NCI-H187 treated with DMSO at 0.1 percent for 48 hours (cell line): ENCODE measurements around the gene CFB.
"Not testable (repeated sequence)": the region's sequence is repeated elsewhere in the genome, so short reads cannot be mapped to it uniquely, and the experiment has no call there.

Experiments
- DNase-seq: peaks from one replicate; lab custom pipeline; 2025; lab: John Stamatoyannopoulos, UW

The CFB gene

DNA sequence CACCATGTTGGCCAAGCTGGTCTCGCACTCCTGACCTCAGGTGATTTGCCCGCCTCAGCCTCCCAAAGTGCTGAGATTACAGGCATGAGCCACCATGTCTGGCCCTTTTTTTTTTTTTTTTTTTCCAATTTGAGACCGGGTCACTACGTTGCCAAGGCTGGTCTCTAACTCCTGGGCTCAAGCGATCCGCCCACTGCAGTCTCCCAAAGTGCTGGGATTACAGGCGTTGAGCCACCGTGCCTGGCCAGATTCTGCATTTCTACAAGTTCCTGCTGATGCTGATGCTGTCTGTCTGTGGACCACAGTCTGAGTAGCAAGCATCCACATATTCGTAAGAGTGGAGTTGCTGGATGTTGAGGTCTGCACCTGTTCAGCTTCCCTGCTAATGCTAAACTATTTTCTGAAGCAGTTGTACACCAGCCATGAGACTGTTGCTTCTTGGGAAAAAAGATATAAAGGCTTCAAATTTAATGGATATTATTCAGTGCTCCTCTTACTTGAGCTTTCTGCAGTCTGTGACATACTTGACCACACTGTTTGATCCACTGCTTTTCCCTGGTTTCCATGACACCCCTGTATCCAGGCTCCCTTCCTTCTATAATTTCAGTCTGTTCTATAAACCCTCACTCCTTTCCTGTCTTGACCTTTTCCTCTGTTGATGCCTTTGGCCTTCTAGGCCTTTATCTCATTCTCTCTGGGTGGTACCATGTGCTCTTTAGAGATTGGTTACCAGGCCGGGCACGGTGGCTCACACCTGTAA lies 33.9 kb upstream of the CFB start:
- no peak for DNase-seq

DNA sequence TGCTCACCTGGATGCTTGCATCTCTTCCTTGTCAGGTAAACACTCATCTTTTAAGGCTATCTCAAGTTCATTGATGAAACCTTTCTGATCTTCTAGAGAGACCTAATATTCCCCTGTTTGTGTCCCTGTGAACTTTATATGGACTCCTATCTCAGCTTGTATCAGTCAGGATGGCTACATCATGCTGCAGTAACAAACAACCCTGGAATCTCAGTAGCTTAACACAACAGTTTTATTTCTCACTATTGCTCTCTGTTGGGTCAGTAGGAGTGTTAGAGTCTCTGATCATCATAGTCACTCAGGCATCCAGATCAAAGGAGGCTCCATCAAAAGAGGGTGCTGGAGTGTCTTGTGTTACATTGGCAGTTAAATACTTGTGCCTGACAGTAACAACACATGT lies 30.5 kb upstream of the CFB start:
- no peak for DNase-seq

DNA sequence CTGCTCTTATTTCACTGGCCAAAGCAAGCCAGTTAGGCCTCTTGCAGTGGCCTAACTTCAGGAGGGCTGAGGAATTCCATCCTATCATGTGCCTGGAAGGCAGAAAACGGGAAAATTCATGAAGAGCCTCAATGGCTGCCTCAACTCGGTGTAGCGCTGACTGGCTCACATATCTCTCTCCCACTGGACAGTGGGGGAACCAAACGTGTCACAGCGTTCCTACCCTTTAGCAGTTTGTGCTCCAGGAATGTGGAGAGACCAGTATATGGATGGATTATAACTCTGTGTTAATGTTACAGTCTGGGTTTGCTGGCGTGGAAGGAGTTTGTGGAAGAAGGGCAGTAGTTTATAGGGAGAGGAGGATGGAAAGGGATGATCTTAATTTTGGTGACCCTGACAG lies 30.1 kb upstream of the CFB start:
- DNase-seq = no peak

DNA sequence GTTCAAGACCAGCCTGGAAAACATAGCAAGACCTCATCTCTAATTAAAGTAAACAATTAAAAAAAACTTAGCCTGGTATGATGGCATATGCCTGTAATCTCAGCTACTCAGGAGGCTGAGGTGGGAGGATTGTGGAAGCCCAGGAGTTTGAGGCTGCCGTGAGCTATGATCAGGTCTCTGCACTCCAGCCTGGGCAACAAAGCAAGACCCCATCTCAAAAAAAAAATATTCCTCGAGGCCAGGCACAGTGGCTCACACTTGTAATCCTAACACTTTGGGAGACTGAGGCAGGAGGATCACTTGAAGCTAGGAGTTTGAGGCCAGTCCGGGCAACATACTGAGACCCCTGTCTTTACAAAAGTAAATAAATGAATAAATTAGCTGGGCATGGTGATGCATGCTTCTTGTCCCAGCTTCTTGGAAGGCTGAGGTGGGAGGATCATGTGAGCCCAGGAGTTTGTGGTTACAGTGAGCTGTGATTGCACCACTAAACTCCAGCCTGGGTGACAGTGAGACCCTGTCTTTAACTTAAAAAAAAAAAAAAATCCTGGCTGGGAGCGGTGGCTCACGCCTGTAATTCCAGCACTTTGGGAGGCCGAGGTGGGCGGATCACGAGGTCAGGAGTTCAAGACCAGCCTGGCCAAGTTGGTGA lies 27.7 kb upstream of the CFB start:
- no peak for DNase-seq

DNA sequence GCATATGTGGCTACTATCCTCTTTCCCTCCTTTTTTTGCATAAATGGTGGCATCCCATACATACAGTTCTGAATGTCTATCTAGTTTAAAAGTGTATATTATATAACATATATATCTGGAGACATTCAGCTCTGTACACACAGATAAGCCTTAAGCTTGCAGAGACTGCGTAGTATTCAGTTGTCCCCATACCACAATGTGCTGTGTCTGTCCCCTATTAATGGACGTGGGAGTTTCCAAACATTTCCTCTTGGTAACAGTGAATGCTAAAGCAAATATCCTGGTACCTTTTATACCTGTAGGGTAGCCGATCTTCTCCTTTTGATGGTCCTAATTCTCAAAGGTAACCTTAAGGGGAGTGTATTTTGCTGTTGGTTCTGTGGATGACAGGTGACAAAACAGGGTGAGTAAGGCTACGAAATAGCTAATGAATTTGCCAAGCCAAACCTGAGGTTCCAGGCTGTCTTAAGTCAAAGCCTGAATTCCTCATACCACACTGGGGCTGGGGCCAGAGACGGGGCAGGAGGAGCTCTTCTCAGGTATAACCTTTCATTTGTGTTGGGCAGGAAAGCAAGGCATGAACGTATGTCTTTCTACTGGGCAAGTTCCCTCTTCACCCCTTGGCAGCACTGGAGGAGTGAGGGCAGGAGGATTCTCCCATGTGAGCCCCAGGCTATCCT lies 26.1 kb upstream of the CFB start:
- no peak for DNase-seq

DNA sequence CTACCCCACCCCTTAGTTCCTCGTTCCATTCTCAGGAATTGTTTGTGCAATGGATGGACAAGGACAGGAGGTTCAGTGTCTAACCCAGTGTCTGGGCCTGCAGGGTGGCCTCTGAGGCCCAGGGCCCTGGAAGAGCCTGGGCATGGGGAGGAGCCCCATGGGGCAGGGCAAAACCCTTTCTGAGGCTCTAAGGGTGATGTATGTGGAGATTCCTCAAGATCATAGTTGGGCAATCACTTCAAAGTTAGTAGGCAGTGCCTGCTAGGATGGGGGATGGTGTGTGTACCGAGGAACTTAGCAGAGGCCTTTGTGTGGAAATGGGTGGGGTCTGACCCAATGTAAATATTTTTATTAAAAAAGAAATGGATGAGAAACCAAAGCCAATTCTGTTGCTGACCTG lies 25.1 kb upstream of the CFB start:
- DNase-seq = no peak

DNA sequence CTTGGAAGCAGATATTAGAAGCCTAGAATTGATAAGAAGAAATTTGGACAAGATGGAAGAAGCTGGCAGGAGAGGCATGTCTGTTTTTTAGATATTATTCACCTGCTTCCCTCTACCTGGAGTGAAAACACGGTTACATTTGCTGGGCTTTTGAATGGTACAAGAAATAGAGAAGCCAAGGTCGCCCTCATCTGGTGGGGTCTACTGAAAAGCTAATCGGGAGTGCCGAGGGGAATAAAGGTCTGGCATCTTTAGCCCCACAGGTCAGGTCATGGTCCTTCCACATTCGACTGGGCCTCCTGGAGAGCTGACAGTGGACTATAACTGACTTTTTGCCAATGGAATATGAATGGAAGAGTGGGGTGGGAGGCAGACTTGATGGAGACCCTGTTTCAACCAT lies 23.0 kb upstream of the CFB start:
- DNase-seq = no peak

DNA sequence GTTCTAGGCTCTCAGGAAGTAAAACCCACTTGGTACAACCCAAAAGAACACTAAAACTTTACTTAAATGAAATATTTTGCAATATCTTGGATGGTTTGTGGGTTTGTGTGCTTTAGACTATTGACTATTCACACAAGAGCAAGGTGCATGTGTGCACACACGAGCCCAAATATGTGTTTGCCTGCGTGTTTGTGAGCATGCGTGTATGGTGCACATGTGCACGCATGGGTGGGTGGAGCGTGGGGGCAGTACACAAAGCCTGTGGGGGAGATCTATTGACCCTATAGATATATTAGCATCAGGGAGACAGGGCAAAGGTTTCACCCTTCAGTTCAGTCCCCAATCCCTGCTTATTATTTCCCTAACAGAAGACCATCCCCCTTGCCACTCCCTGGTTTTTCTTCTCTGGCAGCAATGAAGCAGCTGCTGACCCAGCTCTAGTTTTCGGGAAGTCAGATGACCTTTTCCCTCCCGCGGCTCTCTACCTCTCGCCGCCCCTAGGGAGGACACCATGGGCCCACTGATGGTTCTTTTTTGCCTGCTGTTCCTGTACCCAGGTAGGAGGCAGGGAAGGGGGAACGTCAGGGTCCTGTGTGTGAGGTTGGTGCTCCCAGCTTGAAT lies 18.5 kb upstream of the CFB start, which contains the start of gene C2:
TSS of gene C2 (plus strand) at position 476 of the 621 bp plus-strand sequence. CDS start at position 512, 36 bp downstream.
- DNase-seq = no peak

DNA sequence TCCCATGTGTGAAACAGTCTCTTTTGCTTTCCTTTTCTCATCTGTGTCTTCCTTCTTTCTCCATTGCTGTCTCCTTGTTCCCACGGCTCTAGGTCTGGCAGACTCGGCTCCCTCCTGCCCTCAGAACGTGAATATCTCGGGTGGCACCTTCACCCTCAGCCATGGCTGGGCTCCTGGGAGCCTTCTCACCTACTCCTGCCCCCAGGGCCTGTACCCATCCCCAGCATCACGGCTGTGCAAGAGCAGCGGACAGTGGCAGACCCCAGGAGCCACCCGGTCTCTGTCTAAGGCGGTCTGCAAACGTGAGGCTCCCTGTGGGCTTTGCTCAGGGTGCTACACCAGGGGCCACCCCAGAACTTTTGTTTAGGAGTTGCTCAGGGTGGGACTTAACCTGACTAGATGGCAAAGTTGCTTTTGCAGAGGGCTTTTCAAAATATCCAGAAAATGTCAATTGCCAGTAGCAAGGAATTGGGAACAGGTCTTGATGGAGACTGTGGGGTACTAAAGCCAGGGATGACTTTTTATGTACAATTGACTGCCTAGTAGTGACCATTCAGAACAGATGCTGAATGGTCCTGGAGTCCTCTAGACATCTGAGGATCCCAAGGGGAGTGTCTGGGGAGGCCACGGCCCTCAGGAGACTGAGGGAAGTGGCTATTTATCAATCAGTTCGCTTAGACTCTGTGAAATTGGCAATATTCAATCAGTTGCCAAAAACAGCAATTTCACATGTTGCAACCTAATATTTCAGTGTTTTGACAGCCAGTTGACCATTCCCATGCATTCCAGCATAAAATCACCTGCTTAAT lies 17.8 kb upstream of the CFB start:
- no peak for DNase-seq

DNA sequence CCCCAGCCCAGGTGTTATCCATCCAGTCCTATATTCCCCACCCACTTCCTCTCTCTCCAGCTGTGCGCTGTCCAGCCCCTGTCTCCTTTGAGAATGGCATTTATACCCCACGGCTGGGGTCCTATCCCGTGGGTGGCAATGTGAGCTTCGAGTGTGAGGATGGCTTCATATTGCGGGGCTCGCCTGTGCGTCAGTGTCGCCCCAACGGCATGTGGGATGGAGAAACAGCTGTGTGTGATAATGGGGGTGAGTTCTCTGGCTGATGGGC lies 17.3 kb upstream of the CFB start:
- DNase-seq = no peak

DNA sequence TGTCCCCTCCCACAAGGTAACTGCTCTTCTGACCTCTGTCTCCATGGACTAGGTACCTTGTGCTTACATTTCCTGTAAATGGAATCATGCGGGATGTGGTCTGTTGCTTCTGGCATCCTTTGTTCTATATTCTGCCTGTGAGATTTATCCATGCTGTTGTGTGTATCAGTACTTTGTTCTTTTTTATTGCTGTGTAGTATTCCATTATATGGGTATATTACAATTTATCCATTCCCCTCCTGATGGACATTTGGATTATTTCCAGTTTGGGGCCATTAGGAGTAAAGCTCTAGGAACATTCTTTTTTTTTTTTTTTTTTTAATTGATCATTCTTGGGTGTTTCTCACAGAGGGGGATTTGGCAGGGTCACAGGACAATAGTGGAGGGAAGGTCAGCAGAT lies 14.9 kb upstream of the CFB start:
- no peak for DNase-seq

DNA sequence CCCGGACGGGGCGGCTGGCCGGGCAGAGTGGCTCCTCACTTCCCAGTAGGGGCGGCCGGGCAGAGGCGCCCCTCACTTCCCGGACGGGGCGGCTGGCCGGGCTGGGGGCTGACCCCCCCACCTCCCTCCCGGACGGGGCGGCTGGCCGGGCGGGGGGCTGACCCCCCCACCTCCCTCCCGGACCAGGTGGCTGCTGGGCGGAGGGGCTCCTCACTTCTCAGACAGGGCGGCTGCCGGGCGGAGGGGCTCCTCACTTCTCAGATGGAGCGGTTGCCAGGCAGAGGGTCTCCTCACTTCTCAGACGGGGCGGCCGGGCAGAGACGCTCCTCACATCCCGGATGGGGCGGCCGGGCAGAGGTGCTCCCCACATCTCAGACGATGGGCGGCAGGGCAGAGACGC lies 13.8 kb upstream of the CFB start:
- DNase-seq = not testable (repeated sequence)

DNA sequence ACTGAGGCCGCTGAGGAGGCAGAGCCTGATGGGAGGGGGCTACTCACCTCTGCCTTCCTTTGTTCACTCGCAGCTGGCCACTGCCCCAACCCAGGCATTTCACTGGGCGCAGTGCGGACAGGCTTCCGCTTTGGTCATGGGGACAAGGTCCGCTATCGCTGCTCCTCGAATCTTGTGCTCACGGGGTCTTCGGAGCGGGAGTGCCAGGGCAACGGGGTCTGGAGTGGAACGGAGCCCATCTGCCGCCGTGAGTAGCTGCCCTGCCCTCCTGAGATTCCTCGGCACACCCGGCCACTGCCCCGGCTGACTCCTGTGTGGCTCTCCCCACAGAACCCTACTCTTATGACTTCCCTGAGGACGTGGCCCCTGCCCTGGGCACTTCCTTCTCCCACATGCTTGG lies 12.4 kb upstream of the CFB start:
- DNase-seq = no peak

DNA sequence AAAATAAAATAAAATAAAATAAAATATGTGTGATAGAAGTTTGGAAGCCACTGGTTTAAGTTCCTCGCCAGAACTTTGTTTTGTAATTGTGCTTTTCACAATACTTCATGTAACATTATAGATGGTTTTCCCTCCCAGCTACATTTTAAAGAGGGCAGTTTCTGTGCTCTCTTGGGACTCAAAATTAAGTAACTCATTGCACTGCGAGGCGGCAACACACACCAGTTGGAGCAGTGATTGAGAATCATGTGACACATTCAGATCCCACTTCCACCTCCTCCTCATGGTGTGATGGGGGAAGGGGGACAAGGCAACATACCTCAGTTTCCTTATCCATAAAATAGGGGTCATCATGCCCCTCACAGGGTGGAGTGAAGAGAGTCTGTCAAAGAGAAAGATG lies 10.9 kb upstream of the CFB start:
- DNase-seq = no peak

DNA sequence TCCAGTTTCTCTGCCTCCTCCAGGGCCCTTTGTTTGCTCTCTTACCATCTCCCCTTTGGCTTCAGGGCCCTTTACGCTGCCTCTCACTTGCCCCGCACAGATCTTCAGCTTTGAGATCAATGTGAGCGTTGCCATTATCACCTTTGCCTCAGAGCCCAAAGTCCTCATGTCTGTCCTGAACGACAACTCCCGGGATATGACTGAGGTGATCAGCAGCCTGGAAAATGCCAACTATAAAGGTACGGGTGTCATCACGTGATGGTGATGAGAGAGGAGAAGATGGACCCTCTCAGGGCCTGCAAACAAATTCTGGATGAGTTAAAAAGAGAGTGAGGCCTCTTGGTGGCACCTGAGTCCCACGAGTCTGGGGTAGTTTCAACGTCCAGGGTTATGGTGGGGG lies 10.1 kb upstream of the CFB start:
- no peak for DNase-seq

DNA sequence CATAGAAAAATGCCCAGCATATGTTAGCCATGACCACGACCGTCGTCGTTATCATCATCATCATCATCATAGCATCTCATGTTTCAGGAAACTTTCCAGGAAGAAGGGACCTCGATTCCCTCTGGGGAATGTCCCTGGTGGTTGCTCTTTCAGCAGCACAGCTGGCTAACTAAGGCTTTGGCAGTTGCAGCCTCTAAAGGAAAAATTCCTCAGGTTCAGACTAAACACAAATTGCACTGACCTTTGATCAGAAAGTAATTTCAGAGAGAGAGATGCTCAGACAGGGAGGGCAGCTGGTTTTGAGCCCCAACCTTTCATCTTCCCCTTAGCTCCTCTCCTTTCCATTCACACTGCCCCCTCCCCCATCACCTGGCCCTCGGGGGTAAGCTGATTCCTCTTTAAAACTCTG lies 5.6 kb upstream of the CFB start:
- no peak for DNase-seq

DNA sequence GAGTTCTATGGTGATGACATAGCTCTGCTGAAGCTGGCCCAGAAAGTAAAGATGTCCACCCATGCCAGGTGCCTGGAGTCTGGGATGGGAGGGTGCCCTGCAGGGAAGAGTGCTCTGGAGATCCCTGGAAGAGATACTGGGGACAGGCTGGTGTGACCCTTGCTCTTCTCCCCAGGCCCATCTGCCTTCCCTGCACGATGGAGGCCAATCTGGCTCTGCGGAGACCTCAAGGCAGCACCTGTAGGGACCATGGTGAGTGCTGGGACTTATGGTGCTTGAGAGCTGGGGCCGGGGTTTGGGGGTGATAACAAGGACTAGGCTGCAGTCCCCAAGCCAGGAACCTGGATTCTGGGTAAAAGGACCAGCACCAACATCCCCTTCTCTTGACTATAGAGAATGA lies 2.2 kb upstream of the CFB start:
- DNase-seq = no peak

DNA sequence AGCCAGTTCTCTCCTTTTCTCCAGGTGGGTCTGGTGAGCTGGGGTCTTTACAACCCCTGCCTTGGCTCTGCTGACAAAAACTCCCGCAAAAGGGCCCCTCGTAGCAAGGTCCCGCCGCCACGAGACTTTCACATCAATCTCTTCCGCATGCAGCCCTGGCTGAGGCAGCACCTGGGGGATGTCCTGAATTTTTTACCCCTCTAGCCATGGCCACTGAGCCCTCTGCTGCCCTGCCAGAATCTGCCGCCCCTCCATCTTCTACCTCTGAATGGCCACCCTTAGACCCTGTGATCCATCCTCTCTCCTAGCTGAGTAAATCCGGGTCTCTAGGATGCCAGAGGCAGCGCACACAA lies 765 bp upstream of the CFB start:
- DNase-seq = no peak

DNA sequence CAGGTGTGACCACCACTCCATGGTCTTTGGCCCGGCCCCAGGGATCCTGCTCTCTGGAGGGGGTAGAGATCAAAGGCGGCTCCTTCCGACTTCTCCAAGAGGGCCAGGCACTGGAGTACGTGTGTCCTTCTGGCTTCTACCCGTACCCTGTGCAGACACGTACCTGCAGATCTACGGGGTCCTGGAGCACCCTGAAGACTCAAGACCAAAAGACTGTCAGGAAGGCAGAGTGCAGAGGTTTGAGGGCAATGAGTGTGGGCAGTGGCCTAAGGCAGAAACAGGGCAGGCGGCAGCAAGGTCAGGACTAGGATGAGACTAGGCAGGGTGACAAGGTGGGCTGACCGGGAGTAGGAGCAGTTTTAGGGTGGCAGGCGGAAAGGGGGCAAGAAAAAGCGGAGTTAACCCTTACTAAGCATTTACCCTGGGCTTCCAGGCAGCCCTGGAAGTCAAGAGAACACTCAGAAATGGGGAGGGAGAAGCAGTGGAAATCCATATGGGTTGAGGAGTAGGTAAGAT lies 533 bp downstream of the CFB start:
- no peak for DNase-seq

DNA sequence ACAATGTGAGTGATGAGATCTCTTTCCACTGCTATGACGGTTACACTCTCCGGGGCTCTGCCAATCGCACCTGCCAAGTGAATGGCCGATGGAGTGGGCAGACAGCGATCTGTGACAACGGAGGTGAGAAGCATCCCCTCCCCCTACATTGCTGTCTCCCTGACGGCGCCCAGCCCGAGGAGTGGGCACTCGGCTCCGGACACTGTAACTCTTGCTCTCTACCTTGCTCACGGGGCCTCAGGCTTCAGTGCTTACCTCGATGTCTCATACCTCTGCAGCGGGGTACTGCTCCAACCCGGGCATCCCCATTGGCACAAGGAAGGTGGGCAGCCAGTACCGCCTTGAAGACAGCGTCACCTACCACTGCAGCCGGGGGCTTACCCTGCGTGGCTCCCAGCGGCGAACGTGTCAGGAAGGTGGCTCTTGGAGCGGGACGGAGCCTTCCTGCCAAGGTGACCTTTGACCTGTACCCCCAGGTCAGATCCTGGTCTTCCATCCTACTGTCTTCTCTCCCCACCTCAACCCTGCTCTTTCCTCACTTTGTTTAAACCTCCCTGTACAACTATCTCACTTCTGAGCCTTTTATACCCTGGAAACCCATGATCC lies 1.3 kb downstream of the CFB start:
- no peak for DNase-seq

DNA sequence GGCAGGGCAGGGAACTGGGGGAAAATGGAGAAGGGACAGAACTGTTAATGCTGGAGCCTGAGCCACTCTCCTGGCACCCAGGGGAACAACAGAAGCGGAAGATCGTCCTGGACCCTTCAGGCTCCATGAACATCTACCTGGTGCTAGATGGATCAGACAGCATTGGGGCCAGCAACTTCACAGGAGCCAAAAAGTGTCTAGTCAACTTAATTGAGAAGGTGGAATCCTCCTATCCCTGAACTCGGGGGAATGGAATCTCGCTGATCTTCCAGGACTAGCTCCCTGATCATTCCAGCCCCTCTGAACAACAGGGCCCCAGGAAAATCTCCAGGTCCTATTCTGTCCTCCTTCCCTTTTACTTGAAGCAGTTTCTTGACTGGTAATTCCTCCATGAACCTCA lies 2.0 kb downstream of the CFB start:
- DNase-seq = no peak

DNA sequence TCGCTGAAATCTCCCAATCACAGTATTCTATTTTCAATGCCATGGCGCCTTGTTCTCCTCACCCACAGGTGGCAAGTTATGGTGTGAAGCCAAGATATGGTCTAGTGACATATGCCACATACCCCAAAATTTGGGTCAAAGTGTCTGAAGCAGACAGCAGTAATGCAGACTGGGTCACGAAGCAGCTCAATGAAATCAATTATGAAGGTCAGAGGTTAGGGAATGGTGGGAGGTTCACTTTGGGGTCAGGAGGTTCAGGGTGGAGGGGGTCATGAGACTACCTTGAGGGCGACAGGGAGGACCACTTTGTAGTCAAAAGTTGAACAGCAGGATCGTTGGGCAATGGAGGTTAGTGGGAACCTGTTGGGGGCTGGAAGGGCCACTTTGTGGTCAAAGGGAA lies 2.4 kb downstream of the CFB start:
- no peak for DNase-seq
